ENCODE data around the gene COA7. TPM values are rescaled to one million over a fixed set of nuclear protein-coding genes. Genes with fewer than 3 reads are reported as not detected.

Gene COA7
- total and polyA plus RNA-seq, 2 of the 4 experiments (the other 2 are of a cell fraction), result 9.3 to 20.3 TPM

GRCh38 chr1:52706941-52707926, 9.1 kb upstream of the COA7 start:
- H3K23ac ChIP-seq (ENCODE audit: low read depth, low read length), result no peak overlapping the region
- H2BK120ac ChIP-seq (ENCODE audit: low read depth, low read length), result peak overlapping the region; percentile 97
- H3K14ac ChIP-seq (replicated peaks; ENCODE audit: low read depth, low read length), result 0 out of 2 replicates have a peak overlapping the region, but pooled peaks have one; percentile 5
- no peak overlapping the region for H3K4me2 ChIP-seq (ENCODE audit: low read depth, low read length)
- H3K9ac ChIP-seq (ENCODE audit: low read depth, low read length), result no peak overlapping the region
- H2BK5ac ChIP-seq (ENCODE audit: low read depth, low read length, poor library complexity, severe bottlenecking), result peak overlapping the region; percentile 87
- H3K4ac ChIP-seq (ENCODE audit: low read depth, low read length), result peak overlapping the region; percentile 92
- BruUV-seq (replicated peaks), result no TSS peak
- no peak overlapping the region for H3K4me3 ChIP-seq (ENCODE audit: insufficient read depth, low read depth, low read length)
- dilution Hi-C loops (cut with HindIII; ENCODE audit: low sequenced_read_pairs, unreplicated experiment), result no loop called here
- no peak overlapping the region for H3K18ac ChIP-seq (ENCODE audit: low read depth, low read length)
- peaks cover 10% of the 10 kb centered on the region for H3K9me1 ChIP-seq (ENCODE audit: insufficient read depth, low read length)
- H4K20me1 ChIP-seq (ENCODE audit: insufficient read depth, low read length), result no peaks in the 10 kb centered on the region
- peaks cover 4% of the 10 kb centered on the region for H3K4me1 ChIP-seq (ENCODE audit: control insufficient read depth, insufficient read depth, low read length)
- peak overlapping the region; percentile 84; the same call in 1 of the 3 replicates for H2BK15ac ChIP-seq (ENCODE audit: low read depth, low read length)
- in situ Hi-C loops (cut with MboI; ENCODE audit: low sequenced_read_pairs), result loop anchor here (10.0 kb wide), 1 partner anchor 478 kb away; no protein-coding TSS in a partner anchor
- no peak overlapping the region; the same call in 1 of the 2 replicates for H3K27ac ChIP-seq (ENCODE audit: insufficient read depth, low read length)
- H4K8ac ChIP-seq (ENCODE audit: low read depth in 2 of 2, low read length in 2 of 2), result peak overlapping the region; percentile 34 to 55; a peak in 3 of 4 replicates
- H3K9me3 ChIP-seq (ENCODE audit: control insufficient read depth, insufficient read depth, low read length), result no peaks in the 10 kb centered on the region
- ATAC-seq (ENCODE audit: low read depth) (no peak), DNase-seq (no peak)
- 92% methylated on average over 5 of the region's 18 CpGs; no CpG with 5 or more reads in 1 of the 2 experiments for WGBS, 2 experiments (ENCODE audit: extremely low coverage in 2 of 2, insufficient read length in 1 of 2)
- peak overlapping the region; percentile 49; the same call in 1 of the 2 replicates for H2AK5ac ChIP-seq (ENCODE audit: low read depth, low read length)
- H2AFZ ChIP-seq (replicated peaks; ENCODE audit: low read length, poor library complexity), result peak overlapping the region; percentile 37
- intact Hi-C loops (cut with micrococcal nuclease), result loop anchor here (10.0 kb wide), 1 partner anchor 218 kb away; the partner anchor contains the start of genes ECHDC2 and SCP2
- H2AK9ac ChIP-seq (replicated peaks; ENCODE audit: low read depth, low read length, poor library complexity), result no peak overlapping the region
- no peaks in the 10 kb centered on the region for H3K36me3 ChIP-seq (ENCODE audit: control insufficient read depth, insufficient read depth, low read length)
- no peak overlapping the region for H3K56ac ChIP-seq (ENCODE audit: extremely low read depth, insufficient read depth, low read length)
- peak overlapping the region; percentile 20; the same call in 1 of the 2 replicates for H4K5ac ChIP-seq (ENCODE audit: low read depth, low read length)
- peaks cover 0 to 4% of the 10 kb centered on the region in 2 experiments; a peak in 1 of 4 replicates for H3K79me1 ChIP-seq (ENCODE audit: low read depth in 1 of 2, low read length in 2 of 2)
- CTCF ChIA-PET, result interaction anchor here (0.6 kb wide), 1 partner anchor 19 kb away, joined by 3 read pairs; no protein-coding TSS in a partner anchor
- H2BK20ac ChIP-seq (ENCODE audit: low read depth, low read length), result peak overlapping the region; percentile 36
- peak overlapping the region; percentile 50; the same call in 1 of the 2 replicates for H4K91ac ChIP-seq (ENCODE audit: insufficient read depth, low read depth, low read length)
- no peaks in the 10 kb centered on the region for H3K27me3 ChIP-seq (ENCODE audit: control insufficient read depth, insufficient read depth, low read length)
- POLR2A ChIA-PET (ENCODE audit: unreplicated experiment), result no interaction called here
- TF ChIP-seq CTCF (conservative IDR thresholded peaks at IDR 0.05; ENCODE audit: low read depth, low read length), result no peak
- TF ChIP-seq CHD1 (IDR thresholded peaks at IDR 0.05; ENCODE audit: low read depth, low read length), result no peak
- TF ChIP-seq ELK1 (IDR thresholded peaks at IDR 0.05; ENCODE audit: borderline replicate concordance, low read depth, low read length), result no peak
- no peak for TF ChIP-seq MAFK (IDR thresholded peaks at IDR 0.05; ENCODE audit: low read depth, low read length)
- no peak for TF ChIP-seq USF2 (IDR thresholded peaks at IDR 0.05; ENCODE audit: low read depth, low read length)
- TF ChIP-seq SMC3 (IDR thresholded peaks at IDR 0.05; ENCODE audit: low read depth, low read length), result no peak
- TF ChIP-seq MXI1 (IDR thresholded peaks at IDR 0.05; ENCODE audit: borderline replicate concordance, low read depth, low read length), result no peak
- TF ChIP-seq MAZ (IDR thresholded peaks at IDR 0.05; ENCODE audit: borderline replicate concordance, low read depth, low read length), result no peak
- no peak for TF ChIP-seq RCOR1 (IDR thresholded peaks at IDR 0.05; ENCODE audit: insufficient replicate concordance, low read length)
- no peak for TF ChIP-seq RAD21 (IDR thresholded peaks at IDR 0.05; ENCODE audit: low read length)
- no peak for TF ChIP-seq RFX5 (IDR thresholded peaks at IDR 0.05; ENCODE audit: low read depth, low read length)
- no peak for TF ChIP-seq CEBPB (IDR thresholded peaks at IDR 0.05; ENCODE audit: low read depth, low read length)
